Jurkat, Clone E6-1 (cell line): ENCODE results near the gene PDIK1L. TPM values are rescaled to one million over a fixed set of nuclear protein-coding genes. Genes with fewer than 3 reads are reported as not detected.

Experiments
- DNase-seq: peaks from one replicate; pipeline ENCODE4 v3.0.0-alpha.2; 2011; ENCODE audit warnings: low read depth, low spot score
- H3K4me3 ChIP-seq: 2 replicates; pipeline ENCODE4 v1.5.1; 2011; ENCODE audit warnings: mild to moderate bottlenecking, low read length, control low read depth, moderate library complexity
- polyA plus RNA-seq: library from polyadenylated mRNA; unstranded; fragments of >200 nt; gene quantifications from one replicate; pipeline ENCODE4 v1.2.1, GENCODE V29; 2012; ENCODE audit warnings: missing spikeins; ENCODE audit not compliant: insufficient read length, insufficient read depth

Gene PDIK1L
- 7.6 TPM for polyA plus RNA-seq

GRCh38 chr1:26111530-26112406, at the start of gene PDIK1L:
TSS of gene PDIK1L (plus strand) at chr1:26111824. CDS start at chr1:26114309, 2,485 bp downstream.
- H3K4me3 ChIP-seq, result peak within 1 kb of the TSS; percentile 93
- peak; percentile 92 for DNase-seq

DNA sequence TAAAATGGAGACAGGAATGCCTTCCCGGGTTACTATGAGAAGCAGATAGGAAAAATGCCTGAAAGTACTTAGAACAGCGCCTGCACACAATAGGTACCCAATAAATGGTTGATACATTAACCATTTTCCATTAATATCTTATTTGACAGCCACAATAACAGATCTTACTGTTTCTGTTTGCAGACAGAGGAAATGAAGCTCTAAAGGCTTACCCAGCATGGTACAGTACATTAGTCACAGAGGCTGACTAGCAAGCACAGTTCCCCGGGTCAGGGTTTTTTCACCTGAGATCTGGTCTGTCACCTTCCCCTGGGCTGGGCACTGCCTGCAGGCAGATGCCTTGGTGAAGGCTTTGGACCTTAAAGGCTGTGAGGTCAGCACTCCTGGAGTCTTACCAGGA, 47.1 kb upstream of the PDIK1L start:
- no peak overlapping the region for H3K4me3 ChIP-seq

GRCh38 chr1:26066160-26066559, 45.5 kb upstream of the PDIK1L start:
- no peak overlapping the region for H3K4me3 ChIP-seq
- no peak for DNase-seq

More for the DNA sequence above, 47.1 kb upstream of the PDIK1L start:
- DNase-seq, result no peak

GRCh38 chr1:26066857-26067256, 44.8 kb upstream of the PDIK1L start:
- no peak overlapping the region for H3K4me3 ChIP-seq
- DNase-seq, result no peak

- no peak within 1 kb of the TSS for H3K4me3 ChIP-seq
- DNase-seq, result no peak
These were observed 44.2 kb upstream of the PDIK1L start, which contains the start of gene TRIM63 for GRCh38 chr1:26067432-26067911. TSS of gene TRIM63 (minus strand) at chr1:26067630. CDS start at chr1:26067494, 136 bp downstream.

GRCh38 chr1:26069941-26070295, 41.7 kb upstream of the PDIK1L start:
- no peak for DNase-seq
- no peak overlapping the region for H3K4me3 ChIP-seq

- H3K4me3 ChIP-seq, result no peak overlapping the region
- DNase-seq, result no peak
These were observed 41.2 kb upstream of the PDIK1L start for GRCh38 chr1:26070296-26070962.

GRCh38 chr1:26070963-26071342, 40.7 kb upstream of the PDIK1L start:
- no peak for DNase-seq

DNA sequence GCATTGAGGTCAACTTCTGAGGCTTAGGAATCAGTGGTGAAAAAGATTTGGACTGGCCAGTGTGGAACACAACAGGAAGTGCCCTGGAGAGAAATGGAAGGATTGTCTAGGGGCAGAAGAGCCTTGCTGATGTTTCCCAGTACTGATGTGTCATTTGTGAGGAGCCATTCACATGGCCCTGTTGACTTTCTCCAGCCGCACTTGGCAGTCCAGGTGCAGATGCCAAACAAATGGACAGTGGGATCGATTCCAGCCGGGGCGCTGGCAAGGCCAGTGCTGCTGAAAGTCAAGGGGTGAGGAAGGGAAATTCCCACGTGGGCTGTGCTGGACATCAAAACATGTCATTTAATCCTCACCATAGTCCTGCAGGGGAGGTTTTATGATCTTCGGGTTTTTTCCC, 39.3 kb upstream of the PDIK1L start:
- no peak overlapping the region for H3K4me3 ChIP-seq
- DNase-seq, result no peak

More at GRCh38 chr1:26070963-26071342, 40.7 kb upstream of the PDIK1L start:
- H3K4me3 ChIP-seq, result no peak overlapping the region

DNA sequence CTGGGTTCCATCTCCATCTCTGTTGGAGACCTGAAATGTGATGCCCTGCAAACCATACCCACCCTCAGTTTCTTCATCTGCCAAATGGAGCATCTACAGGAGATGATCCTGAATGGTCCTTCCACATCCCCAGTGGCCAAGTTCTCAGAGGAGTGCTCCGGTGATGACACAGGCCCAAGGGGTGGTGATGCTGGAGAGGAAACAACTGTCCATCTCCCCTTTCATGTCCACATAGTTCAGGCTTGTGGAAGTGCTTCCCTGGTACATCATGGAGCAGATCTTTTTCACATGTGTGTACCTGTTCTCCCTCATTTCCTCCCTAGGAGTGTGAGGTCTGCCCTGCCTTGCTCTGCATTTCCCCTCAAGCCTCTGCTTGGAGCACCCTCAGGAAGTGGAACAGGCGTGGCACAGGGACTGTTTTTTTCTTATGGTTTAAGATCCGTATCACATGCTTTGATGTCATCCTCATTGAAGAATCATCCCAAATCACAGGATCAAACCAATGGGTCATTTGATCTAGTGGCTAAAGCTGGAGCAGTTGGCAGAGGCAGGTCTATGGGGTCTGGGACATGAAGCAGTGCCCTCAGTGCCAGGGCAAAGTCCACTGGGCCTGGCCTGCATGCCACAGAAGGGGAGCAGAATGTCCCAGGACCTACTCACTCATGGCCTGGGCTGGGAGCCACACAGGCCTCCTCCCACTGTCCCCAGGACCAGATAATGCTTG, 36.0 kb upstream of the PDIK1L start:
- DNase-seq, result peak; percentile 6
- no peak overlapping the region for H3K4me3 ChIP-seq

DNA sequence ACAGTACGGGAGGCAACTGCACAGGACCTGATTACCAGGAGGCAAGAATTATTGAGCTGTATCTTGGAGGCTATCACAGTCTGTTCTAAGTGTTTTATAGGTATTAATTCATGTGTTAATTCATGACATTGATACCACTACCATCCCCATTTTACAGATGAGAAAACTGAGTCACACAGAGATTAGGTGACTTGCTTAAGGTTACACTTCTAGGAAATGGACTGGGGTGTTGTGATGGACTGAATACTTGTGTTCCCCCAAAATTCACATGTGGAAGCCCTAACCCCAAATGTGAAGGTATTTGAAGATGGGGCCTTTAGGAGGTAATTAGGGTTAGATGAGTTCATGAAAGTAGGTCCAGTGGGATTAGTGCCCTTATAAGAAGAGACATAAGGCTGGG, 34.1 kb upstream of the PDIK1L start:
- no peak for DNase-seq
- no peak overlapping the region for H3K4me3 ChIP-seq

GRCh38 chr1:26078286-26079177, 33.1 kb upstream of the PDIK1L start:
- H3K4me3 ChIP-seq, result no peak overlapping the region
- DNase-seq, result no peak

GRCh38 chr1:26079178-26079563, 32.5 kb upstream of the PDIK1L start:
- no peak for DNase-seq

DNA sequence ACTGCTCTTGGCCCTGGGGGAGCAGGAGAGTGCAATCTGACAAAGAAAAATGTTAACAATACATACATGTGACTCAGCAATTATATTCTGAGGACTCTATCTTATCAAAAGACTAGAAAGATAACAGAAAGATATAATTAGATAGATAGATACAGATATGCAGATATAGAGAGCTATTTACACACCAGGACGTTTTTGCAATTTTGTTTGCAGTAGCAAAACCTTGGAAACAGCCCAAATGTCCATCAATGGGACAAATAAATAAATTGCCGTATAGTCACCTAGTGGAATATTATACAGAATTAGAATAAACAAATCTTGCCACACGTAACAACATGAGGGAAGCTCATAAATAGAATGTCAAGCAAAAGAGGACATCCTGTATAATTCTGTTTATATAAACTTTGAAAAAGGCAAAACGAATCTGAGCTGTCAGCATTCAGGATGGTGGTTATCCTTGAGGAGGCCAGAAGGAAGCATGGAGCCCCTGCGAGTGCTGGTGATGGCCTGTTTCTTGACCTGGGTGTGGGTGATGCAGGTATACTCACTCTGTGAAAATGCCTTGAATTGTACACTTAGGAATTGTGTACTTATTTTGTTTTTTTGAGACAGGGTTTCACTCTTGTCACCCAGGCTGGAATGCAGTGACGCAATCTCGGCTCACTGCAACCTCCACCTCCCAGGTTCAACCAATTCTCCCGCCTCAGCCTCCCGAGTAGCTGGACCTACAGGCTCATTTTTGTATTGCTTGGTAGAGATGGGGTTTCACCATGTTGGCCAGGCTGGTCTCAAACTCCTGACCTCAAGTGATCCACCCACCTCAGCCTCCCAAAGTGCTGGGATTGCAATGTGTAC, 31.4 kb upstream of the PDIK1L start:
- no peak for DNase-seq
- H3K4me3 ChIP-seq, result no peak overlapping the region

More at GRCh38 chr1:26079178-26079563, 32.5 kb upstream of the PDIK1L start:
- no peak overlapping the region for H3K4me3 ChIP-seq

DNA sequence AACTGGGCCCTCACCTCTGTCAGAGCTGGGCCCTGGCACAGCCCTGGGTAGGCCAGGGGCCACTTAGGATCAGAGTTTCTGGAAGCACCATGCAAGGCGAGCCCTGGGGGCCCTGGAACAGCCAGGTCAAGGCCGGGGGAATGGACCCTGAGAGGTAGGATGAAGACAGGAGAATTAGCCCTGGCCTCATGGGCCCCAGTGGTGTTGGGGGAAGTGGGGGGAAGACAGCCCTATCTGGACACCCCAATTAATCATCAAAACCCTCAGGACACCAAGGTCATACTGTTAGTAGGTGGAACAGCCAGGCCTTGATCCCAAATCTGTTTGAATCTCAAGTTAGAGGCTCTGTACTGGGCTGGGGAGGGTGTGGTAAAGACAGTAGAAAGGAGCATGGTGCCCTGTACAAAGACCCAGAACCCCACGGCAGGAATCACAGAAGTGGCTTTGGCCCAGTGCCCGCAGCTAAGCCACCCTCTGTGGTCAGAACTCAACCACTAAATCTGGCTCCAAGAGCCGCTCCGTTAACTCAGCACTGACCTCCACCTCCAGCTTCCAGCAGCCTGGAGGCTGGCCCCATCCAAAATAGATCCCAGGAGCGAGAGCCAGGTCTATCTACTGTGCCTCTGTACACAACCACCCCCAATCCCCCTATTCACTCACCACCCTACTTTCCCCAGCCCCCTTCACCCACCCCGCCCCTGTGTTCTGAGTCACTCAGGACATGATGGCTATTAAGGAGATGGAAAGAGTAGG, 30.2 kb upstream of the PDIK1L start:
- DNase-seq, result no peak
- H3K4me3 ChIP-seq, result no peak overlapping the region

- no peak overlapping the region for H3K4me3 ChIP-seq
- DNase-seq, result no peak
These were observed 29.6 kb upstream of the PDIK1L start for GRCh38 chr1:26082020-26082350.

DNA sequence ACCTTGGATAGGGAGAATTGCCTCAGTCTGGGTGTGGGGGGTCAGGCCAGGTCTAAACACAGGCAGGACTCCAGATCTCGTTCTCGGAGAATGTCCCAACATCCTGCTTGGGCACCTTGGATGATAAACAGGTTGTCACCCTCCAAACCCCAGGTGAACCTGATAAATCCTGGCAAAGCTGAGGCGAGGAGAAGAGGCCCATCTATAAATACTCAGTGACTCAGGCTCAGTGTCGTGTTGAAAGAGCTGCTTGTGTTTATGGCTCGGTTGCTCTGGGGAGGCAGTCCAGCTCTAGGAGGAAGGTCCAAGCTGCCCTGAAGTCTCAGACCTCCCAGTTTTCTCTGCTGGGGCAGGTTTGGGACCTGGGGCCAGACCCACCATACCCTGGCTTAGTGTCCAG, 28.4 kb upstream of the PDIK1L start:
- no peak overlapping the region for H3K4me3 ChIP-seq
- DNase-seq, result no peak
